Measurements from ENCODE around the gene STMP1. TPM values are rescaled to one million over a fixed set of nuclear protein-coding genes. Genes with fewer than 3 reads are reported as not detected.

The STMP1 gene
- total RNA-seq, 1 experiment from 2014 or later, result 38.4 TPM

GRCh38 chr7:135647755-135648154, 14.6 kb upstream of the STMP1 start:
- H4K5ac ChIP-seq (ENCODE audit: insufficient read length, low read depth, low read length), result no peak overlapping the region
- H4K91ac ChIP-seq (ENCODE audit: insufficient read length, low read depth, low read length), result no peak overlapping the region
- H3K23ac ChIP-seq (ENCODE audit: insufficient read length, low read depth, low read length), result no peak overlapping the region
- H3T11ph ChIP-seq (ENCODE audit: low read length), result no peak overlapping the region
- no peak overlapping the region for H3K4me3 Mint-ChIP-seq
- WGBS (ENCODE audit: extremely low coverage, insufficient read length, low lambda C conversion rate), result no CpG with 5 or more reads among the region's 1 CpG
- H3K18ac ChIP-seq (ENCODE audit: insufficient read length, low read depth, low read length), result no peak overlapping the region
- no peak overlapping the region for H3K4me2 ChIP-seq (ENCODE audit: insufficient read depth, insufficient read length, low read length)
- H3K9ac ChIP-seq (ENCODE audit: extremely low read depth, insufficient read length, low read length), result no peak overlapping the region
- no peaks in the 10 kb centered on the region for H3K23me2 ChIP-seq (ENCODE audit: insufficient read length, low read depth, low read length, poor library complexity, severe bottlenecking)
- H3K4me1 Mint-ChIP-seq, result peaks cover 4 to 7% of the 10 kb centered on the region in 2 experiments; a peak in 3 of 4 replicates
- H2BK120ac ChIP-seq (ENCODE audit: low read depth, low read length, poor library complexity, severe bottlenecking), result no peak overlapping the region
- H3K27me3 Mint-ChIP-seq (ENCODE audit: low read depth), result no peaks in the 10 kb centered on the region
- H2BK20ac ChIP-seq (ENCODE audit: low read depth, low read length, poor library complexity, severe bottlenecking), result no peak overlapping the region
- H2BK12ac ChIP-seq (ENCODE audit: insufficient read length, low read depth, low read length), result no peak overlapping the region
- no peaks in the 10 kb centered on the region for H3K4me1 ChIP-seq (ENCODE audit: insufficient read depth, low read length)
- no peaks in the 10 kb centered on the region for H3K27me3 ChIP-seq (ENCODE audit: insufficient read depth, low read length)
- no peak overlapping the region for H4K8ac ChIP-seq (replicated peaks; ENCODE audit: insufficient read length, low read depth, low read length)
- H3K14ac ChIP-seq (ENCODE audit: insufficient read depth, low read length), result no peak overlapping the region
- H3K27ac Mint-ChIP-seq, result no peak overlapping the region
- no peak overlapping the region for H2AFZ ChIP-seq (ENCODE audit: low read length)
- no peaks in the 10 kb centered on the region for H3K79me1 ChIP-seq (ENCODE audit: insufficient read depth, low read depth, low read length, poor library complexity, severe bottlenecking)
- no peaks in the 10 kb centered on the region for H3K9me3 ChIP-seq (ENCODE audit: control insufficient read depth, low read depth, low read length)
- no peak overlapping the region for H2BK5ac ChIP-seq (ENCODE audit: insufficient read length, low read length)
- H2AK5ac ChIP-seq (ENCODE audit: insufficient read length, low read length), result no peak overlapping the region
- TF ChIP-seq CTCF (conservative IDR thresholded peaks at IDR 0.05), result no peak
- H3K4ac ChIP-seq (ENCODE audit: low read depth, low read length), result no peak overlapping the region
- no peak overlapping the region for H3K56ac ChIP-seq (ENCODE audit: insufficient read length, low read depth, low read length)
- H3K36me3 Mint-ChIP-seq (ENCODE audit: insufficient read depth in 1 of 3, low read depth in 3 of 3), result peaks cover 27 to 81% (median 58%) of the 10 kb centered on the region in 3 experiments; a peak in 6 of 7 replicates
- no peak overlapping the region for H2BK15ac ChIP-seq (ENCODE audit: low read depth, low read length)
- H3K79me2 ChIP-seq (ENCODE audit: insufficient read depth, low read length), result no peaks in the 10 kb centered on the region
- no peak overlapping the region for H3K27ac ChIP-seq (ENCODE audit: insufficient read length, low read depth, low read length)
- H3K9me3 Mint-ChIP-seq, result no peaks in the 10 kb centered on the region
- H4K20me1 ChIP-seq (ENCODE audit: control insufficient read depth, insufficient read depth, insufficient read length), result no peaks in the 10 kb centered on the region
- no peak for DNase-seq

Data from H9 (cell line).